Retinal pigment epithelial cell (primary cell): ENCODE data around the gene NEK3.
A peak's percentile ranks its signal among the peaks of the same experiment; 100 is the strongest.
"Not testable (repeated sequence)": the region's sequence is repeated elsewhere in the genome, so short reads cannot be mapped to it uniquely, and the experiment has no call there.

ENCODE experiments used
- DNase-seq: peaks from one replicate; pipeline ENCODE4 v3.0.0-alpha.2; 2010; ENCODE audit warnings: low read depth
- H3K4me3 ChIP-seq: 2 replicates; pipeline ENCODE4 v1.5.1; 2011; ENCODE audit warnings: mild to moderate bottlenecking, low read length, control low read depth, moderate library complexity
- CTCF ChIP-seq: conservative IDR thresholded peaks from 2 replicates; pipeline ENCODE4 v1.5.1; 2011; ENCODE audit warnings: low read depth, low read length, control low read depth, inconsistent platforms

Gene NEK3

GRCh38 chr13:52165411-52165810 lies 6.0 kb upstream of the NEK3 start:
- DNase-seq, result no peak
- H3K4me3 ChIP-seq, result no peak overlapping the region
- no peak for TF ChIP-seq CTCF

- no peak overlapping the region for H3K4me3 ChIP-seq
Measured at GRCh38 chr13:52164989-52165388, 5.6 kb upstream of the NEK3 start.

GRCh38 chr13:52163878-52164277 lies 4.5 kb upstream of the NEK3 start:
- not testable (repeated sequence) for DNase-seq

More at GRCh38 chr13:52164989-52165388, 5.6 kb upstream of the NEK3 start:
- no peak for DNase-seq
- no peak for TF ChIP-seq CTCF

GRCh38 chr13:52162279-52163101 lies 3.1 kb upstream of the NEK3 start:
- no peak for TF ChIP-seq CTCF
- no peak overlapping the region for H3K4me3 ChIP-seq
- DNase-seq, result peak; percentile 39

More at GRCh38 chr13:52163878-52164277, 4.5 kb upstream of the NEK3 start:
- H3K4me3 ChIP-seq, result not testable (repeated sequence)

GRCh38 chr13:52161181-52161646 lies 1.8 kb upstream of the NEK3 start:
- no peak overlapping the region for H3K4me3 ChIP-seq
- no peak for DNase-seq
- no peak for TF ChIP-seq CTCF

- TF ChIP-seq CTCF, result no peak
- DNase-seq, result no peak
- H3K4me3 ChIP-seq, result no peak overlapping the region
Measured at GRCh38 chr13:52160506-52160905, 1.1 kb upstream of the NEK3 start.

- no peak overlapping the region for H3K4me3 ChIP-seq
Measured at GRCh38 chr13:52160053-52160452, 656 bp upstream of the NEK3 start.

More at GRCh38 chr13:52160053-52160452, 656 bp upstream of the NEK3 start:
- no peak for DNase-seq
- TF ChIP-seq CTCF, result no peak
